MG63 (cell line): Measurements from ENCODE around the gene NLRX1. TPM values are rescaled to one million over a fixed set of nuclear protein-coding genes. Genes with fewer than 3 reads are reported as not detected.
"Not testable (repeated sequence)": the region's sequence is repeated elsewhere in the genome, so short reads cannot be mapped to it uniquely, and the experiment has no call there.

ENCODE experiments used
- DNase-seq: peaks from one replicate; pipeline ENCODE4 v3.0.0-alpha.2; 2020
- H3K27me3 ChIP-seq: fragments of 250-450 bp; sonication (Bioruptor Pico); 2 replicates; pipeline ENCODE4 v1.5.1; 2020; ENCODE audit warnings: mild to moderate bottlenecking, moderate library complexity
- H3K36me3 ChIP-seq: fragments of 250-450 bp; sonication (Bioruptor Pico); 2 replicates; pipeline ENCODE4 v1.5.1; 2020; ENCODE audit warnings: mild to moderate bottlenecking, moderate library complexity
- H3K4me3 ChIP-seq: fragments of 250-450 bp; sonication (Bioruptor Pico); 2 replicates; pipeline ENCODE4 v1.5.1; 2020; ENCODE audit warnings: mild to moderate bottlenecking, moderate library complexity
- H3K9me3 ChIP-seq: fragments of 250-450 bp; sonication (Bioruptor Pico); 2 replicates; pipeline ENCODE4 v1.5.1; 2020; ENCODE audit warnings: mild to moderate bottlenecking, moderate library complexity
- total RNA-seq: library from RNA; depleted of rRNA; stranded (reverse); fragments of >200 nt; shearing (Covaris generic); gene quantifications from 2 replicates; pipeline ENCODE4 v1.2.3, GENCODE V29; 2014; ENCODE audit warnings: low replicate concordance

Gene NLRX1
- total RNA-seq, 1 experiment from 2014 or later, result 16.8 TPM

DNA sequence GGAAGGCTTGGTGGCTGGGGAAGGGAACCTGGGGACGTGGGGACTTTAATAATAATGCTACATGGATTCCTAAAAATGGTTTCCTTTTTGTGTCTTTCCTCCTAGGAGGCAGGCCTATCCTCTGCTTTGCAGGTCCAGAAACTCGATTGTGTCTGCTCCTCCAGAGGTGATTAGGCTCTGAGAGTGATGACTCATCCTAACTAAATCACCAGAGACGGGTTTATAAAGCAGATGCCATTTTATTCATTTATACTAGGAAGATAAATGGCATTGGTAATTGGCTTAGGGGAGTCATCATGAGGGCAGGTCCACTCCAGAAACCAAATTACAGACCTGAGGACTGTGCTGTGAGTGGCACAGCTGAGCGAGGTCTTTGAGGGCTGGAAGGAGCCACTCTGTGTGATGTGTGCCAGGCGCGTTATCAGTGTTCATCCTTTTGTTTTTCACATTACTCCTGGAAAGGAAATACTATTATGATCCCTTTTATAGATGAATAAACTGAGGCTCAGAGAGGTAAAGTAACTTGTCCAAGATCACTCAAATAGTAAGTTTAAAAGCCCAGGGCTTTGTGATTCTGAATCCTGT, 7.1 kb downstream of the NLRX1 start:
- DNase-seq, result no peak
- Histone ChIP-seq H3K36me3 (peaks cover 4% of the 10 kb centered on the region), H3K4me3 (no peak overlapping the region), H3K9me3 (no peaks in the 10 kb centered on the region), H3K27me3 (no peaks in the 10 kb centered on the region)

DNA sequence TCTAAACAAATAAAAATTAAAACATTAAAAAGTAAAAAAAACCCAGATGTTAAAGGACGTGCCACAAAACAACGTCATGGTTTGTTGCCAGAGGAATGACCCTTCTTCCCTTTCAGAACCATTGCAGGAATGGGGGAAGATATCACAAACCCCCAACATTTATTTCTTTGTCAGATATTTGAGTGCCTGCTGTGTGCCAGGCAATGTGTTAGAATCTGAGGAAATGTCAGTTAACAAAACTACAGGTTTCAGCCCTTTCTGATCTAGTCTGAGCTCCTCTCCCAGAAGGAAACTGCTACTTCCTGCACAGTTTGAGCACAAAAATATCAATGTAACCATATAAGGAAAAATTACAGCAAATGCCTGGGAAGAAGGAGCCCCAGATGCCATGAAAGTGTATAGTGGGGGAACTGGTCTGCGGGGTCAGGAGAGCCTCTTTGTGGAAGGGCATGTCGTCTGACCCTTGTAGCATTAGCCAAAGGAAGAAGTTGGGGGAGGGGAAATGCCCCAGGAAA, 9.7 kb downstream of the NLRX1 start:
- no peak overlapping the region for H3K4me3 ChIP-seq
- H3K27me3 ChIP-seq, result no peaks in the 10 kb centered on the region
- H3K9me3 ChIP-seq, result no peaks in the 10 kb centered on the region
- no peak for DNase-seq
- H3K36me3 ChIP-seq, result peaks cover 4% of the 10 kb centered on the region

DNA sequence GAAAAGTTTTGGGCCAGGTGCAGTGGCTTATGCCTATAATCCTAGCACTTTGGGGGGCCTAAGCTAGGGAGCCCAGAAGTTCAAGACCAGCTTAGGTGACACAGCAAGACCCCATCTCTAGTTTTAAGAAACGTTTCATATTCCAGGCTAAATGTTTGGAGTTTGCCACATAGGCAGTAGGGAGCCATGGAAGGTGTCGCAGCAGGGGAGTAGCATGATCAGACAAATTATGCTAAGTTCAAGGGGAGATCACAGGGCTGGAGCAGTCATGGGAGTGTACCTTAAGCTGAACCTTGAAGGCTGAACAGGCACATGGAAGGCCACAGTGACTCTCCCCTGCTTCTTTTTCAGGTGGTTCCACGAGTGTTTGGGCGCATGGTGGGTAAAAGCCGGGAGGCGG, 10.8 kb downstream of the NLRX1 start:
- no peaks in the 10 kb centered on the region for H3K27me3 ChIP-seq
- H3K36me3 ChIP-seq, result peaks cover 4% of the 10 kb centered on the region
- no peaks in the 10 kb centered on the region for H3K9me3 ChIP-seq
- DNase-seq, result no peak
- no peak overlapping the region for H3K4me3 ChIP-seq

DNA sequence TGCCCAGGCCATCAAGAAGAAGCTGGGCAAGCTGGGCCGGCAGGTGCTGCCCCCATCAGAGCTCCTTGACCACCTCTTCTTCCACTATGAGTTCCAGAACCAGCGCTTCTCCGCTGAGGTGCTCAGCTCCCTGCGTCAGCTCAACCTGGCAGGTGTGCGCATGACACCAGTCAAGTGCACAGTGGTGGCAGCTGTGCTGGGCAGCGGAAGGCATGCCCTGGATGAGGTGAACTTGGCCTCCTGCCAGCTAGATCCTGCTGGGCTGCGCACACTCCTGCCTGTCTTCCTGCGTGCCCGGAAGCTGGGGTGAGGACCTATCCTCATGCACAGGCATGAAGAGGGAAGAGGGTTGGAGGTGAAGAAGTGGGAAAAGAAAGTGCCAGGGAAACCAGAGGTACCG, 11.5 kb downstream of the NLRX1 start:
- Histone ChIP-seq H3K4me3 (no peak overlapping the region), H3K9me3 (no peaks in the 10 kb centered on the region), H3K27me3 (no peaks in the 10 kb centered on the region), H3K36me3 (peaks cover 4% of the 10 kb centered on the region)
- DNase-seq, result no peak

DNA sequence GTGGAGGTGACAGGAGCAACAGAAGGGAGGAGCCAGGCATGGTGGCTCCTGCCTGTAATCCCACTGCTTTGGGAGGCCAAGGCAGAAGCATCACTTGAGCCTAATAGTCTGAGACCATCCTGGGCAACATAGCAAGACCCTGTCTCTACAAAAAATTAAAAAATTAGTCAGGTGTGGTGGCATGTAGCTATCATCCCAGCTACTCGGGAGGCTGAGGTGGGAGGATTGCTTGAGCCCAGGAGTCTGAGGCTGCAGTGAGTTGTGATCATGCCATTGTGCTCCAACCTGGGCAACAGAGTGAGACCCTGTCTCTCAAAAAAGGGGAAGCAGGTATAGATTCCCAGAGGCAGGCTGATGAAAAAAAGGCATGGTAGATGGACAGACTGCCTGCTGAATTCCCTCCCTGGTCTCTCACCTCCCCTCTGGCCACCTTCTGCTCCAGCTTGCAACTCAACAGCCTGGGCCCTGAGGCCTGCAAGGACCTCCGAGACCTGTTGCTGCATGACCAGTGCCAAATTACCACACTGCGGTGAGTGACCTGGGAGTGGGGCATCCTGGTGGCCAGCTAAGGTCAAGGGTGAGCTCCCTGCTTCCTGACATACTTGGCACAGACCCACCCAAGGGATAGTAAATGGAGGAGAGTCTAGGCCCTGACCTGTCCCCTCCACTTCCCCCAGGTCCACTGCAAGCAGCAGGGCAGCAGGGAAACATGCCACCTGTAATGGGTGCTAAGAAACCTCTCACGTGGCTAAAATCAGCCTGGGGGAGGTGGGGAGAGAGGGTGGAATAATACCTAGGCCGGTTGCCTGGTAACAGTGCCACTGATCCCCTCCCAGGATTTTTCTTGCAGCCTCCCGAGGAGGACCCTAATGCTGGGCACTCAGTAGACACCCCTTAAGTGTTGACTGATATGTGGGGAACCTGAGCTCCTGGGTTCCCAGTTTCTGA, 12.5 kb downstream of the NLRX1 start:
- DNase-seq, result no peak
- peaks cover 4% of the 10 kb centered on the region for H3K36me3 ChIP-seq
- H3K27me3 ChIP-seq, result no peaks in the 10 kb centered on the region
- H3K4me3 ChIP-seq, result no peak overlapping the region
- H3K9me3 ChIP-seq, result no peaks in the 10 kb centered on the region

DNA sequence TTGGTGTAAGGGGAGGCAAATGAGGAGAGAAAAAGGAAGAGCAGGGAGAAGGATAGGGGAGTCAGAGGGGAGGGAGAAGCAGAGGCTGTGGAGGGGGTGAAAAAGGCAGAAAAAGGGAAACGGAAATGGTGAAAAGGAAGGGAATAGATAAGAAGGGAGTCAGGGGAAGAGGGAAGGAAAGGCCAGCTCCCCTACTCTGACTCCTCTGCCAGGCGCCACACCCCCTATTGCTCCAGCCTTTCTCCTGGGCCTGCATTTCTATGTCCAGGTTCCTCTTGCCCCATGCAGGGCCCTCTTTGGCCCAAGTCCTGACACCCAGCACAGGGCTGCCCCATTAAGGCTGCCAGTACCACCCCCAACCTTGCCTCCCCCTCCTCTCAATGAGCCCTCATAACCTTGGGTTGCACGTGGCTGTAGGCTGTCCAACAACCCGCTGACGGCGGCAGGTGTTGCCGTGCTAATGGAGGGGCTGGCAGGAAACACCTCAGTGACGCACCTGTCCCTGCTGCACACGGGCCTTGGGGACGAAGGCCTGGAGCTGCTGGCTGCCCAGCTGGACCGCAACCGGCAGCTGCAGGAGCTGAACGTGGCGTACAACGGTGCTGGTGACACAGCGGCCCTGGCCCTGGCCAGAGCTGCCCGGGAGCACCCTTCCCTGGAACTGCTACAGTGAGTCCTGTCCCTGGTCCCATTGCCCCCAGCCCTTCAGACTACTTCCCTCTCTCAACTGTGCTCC, 13.3 kb downstream of the NLRX1 start:
- Histone ChIP-seq H3K36me3 (peaks cover 2% of the 10 kb centered on the region), H3K9me3 (no peaks in the 10 kb centered on the region), H3K27me3 (no peaks in the 10 kb centered on the region), H3K4me3 (no peak overlapping the region)
- no peak for DNase-seq

DNA sequence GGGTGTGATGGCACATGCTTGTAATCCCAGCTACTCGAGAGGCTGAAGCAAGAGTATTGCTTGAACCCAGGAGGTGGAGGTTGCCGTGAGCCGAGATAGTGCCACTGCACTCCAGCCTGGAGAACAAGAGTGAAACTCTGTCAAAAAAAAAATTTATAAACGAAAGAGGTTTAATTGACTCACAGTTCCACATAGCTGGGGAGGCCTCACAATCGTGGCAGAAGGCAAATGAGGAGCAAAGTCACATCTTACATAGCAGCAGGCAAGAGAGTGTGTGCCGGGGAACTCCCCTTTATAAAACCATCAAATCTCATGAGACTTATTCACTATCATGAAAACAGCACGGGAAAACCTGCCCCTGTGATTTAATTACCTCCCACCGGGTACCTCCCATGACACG, 15.9 kb downstream of the NLRX1 start:
- not testable (repeated sequence) for H3K9me3 ChIP-seq

DNA sequence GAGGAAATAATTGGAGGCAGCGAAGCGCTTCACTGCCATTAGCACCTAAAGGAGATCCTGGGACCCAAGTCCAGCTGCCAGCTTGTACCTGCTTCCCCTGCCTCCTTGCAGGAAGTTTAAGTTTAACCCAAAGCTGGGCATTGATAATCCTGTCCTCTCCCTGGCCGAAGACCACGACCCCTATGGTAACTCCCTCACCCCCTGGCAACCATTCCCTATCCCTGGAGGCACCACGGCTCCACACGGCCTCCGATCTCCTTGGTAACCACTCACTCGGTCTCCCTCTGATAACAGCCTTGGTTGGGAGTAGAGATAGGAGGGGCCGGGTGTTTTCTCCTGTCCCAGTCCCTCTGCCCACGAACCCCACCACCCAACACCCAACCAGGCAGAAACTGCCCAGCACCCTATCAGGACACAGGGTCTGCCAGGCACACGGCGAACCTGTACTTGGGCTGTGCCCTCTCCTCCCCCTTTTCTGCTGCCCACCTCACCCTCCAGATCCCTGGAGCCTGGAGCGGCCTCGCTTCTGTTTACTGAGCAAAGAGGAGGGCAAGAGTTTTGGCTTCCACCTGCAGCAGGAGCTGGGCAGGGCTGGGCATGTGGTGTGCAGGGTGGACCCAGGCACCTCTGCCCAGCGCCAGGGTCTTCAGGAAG, 17.6 kb downstream of the NLRX1 start:
- DNase-seq, result no peak
- no peaks in the 10 kb centered on the region for H3K36me3 ChIP-seq
- no peak overlapping the region for H3K4me3 ChIP-seq
- H3K27me3 ChIP-seq, result no peaks in the 10 kb centered on the region
- no peaks in the 10 kb centered on the region for H3K9me3 ChIP-seq

More for the DNA sequence above, 15.9 kb downstream of the NLRX1 start:
- H3K4me3 ChIP-seq, DNase-seq, H3K27me3 ChIP-seq, H3K36me3 ChIP-seq: not testable (repeated sequence)

DNA sequence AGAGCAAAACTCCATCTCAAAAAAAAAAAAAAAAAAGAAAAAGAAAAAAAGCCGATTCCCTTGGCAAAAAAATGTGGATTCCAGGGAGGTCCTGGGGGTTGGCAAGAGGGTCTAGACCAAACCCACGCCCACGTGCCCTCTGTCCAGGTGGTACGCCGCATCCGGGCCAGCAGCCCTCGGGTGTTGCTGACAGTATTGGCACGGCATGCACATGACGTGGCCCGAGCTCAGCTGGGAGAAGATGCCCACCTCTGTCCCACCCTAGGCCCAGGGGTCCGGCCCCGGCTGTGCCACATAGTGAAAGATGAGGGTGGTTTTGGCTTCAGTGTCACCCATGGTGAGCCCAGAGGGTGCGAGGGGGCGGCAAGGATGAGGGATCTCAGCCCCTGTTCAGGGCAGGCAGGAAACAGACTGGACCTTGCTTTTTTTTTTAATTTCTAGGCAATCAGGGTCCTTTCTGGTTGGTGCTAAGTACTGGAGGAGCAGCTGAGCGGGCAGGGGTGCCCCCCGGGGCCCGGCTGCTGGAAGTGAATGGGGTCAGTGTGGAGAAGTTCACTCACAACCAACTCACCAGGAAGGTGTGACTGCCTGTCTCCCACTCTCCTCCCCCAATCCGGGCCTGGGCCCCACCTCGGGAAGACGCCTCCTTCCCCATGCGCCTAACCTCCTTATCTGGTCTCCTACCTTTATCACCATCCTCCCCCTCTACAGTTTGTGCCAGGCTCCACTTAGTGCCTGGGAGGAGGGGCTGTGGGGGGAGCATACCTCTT, 18.8 kb downstream of the NLRX1 start:
- H3K36me3 ChIP-seq, result no peaks in the 10 kb centered on the region
- no peaks in the 10 kb centered on the region for H3K9me3 ChIP-seq
- no peak for DNase-seq
- no peak overlapping the region for H3K4me3 ChIP-seq
- H3K27me3 ChIP-seq, result no peaks in the 10 kb centered on the region

DNA sequence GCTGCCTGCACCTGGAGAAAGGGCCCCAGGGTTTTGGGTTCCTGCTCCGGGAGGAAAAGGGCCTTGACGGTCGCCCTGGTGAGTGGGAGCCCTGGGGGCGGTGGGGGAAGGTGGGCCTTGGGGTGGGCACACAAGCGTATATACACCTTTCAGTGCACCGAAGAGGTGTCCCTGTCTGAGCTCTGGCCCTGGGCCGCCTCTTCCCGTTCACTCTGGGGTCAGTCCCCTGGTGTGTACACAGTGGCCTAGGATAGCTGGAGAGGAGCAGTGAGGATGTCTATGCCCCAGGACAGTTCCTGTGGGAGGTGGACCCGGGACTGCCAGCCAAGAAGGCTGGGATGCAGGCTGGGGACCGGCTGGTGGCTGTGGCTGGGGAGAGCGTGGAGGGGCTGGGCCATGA, 19.5 kb downstream of the NLRX1 start:
- Histone ChIP-seq H3K27me3 (no peaks in the 10 kb centered on the region), H3K4me3 (no peak overlapping the region), H3K36me3 (no peaks in the 10 kb centered on the region), H3K9me3 (no peaks in the 10 kb centered on the region)
- no peak for DNase-seq

DNA sequence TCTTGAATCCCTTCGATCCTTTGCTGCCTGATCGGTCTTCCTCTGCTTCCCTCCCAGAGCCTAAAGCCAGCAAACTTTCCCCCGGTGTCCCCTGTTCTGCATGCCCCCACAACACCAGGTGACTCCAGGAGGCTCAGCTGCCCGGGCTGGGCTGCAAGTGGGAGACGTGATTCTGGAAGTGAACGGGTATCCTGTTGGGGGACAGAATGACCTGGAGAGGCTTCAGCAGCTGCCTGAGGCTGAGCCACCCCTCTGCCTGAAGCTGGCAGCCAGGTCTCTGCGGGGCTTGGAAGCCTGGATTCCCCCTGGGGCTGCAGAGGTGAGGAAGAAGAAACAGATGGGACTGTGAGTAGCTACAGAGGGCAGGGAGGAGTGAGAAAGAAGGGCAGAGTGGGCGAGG, 20.4 kb downstream of the NLRX1 start:
- DNase-seq, result no peak
- Histone ChIP-seq H3K4me3 (no peak overlapping the region), H3K9me3 (no peaks in the 10 kb centered on the region), H3K27me3 (no peaks in the 10 kb centered on the region), H3K36me3 (no peaks in the 10 kb centered on the region)

DNA sequence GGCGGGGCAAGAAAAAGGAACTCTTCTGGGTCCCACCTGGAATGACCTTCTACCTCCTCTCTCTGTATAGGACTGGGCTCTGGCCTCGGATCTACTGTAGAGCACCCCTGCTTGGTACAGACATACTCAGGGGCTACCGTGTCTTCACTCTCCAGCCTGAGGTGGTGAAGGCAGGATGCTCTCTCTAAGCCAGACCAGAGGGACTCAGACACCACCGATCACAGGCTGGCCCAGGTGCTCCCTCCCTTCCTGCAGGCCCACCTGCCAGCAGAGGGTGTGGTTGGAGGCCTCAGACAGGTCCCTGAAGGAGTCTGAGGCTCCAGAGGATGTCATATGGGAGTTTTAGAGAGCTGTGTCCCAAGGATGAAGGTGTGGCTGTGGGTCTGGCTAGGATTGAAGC, 20.9 kb downstream of the NLRX1 start:
- no peaks in the 10 kb centered on the region for H3K9me3 ChIP-seq
- no peaks in the 10 kb centered on the region for H3K36me3 ChIP-seq
- no peak overlapping the region for H3K4me3 ChIP-seq
- DNase-seq, result no peak
- no peaks in the 10 kb centered on the region for H3K27me3 ChIP-seq

DNA sequence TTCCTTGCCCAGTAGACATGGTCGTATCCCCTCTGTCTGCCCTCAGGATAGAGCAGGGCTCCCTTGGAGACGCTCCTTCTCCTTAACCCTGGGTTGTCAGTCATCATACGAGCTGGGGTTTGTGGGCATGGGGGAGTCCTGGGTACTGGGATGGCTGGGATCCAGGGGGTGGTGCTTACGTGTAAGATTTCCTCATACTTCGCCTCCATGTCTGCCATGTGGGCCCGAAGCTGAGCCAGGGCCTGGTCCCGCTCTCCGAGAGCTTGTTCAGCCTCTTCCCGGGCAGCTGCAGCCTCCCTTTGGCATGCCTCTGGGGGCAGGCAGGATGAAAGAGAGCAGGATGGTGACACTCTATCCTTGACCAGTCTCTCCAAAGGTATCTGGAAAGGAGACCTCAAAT, 22.0 kb downstream of the NLRX1 start:
- no peak for DNase-seq
- Histone ChIP-seq H3K27me3 (no peaks in the 10 kb centered on the region), H3K4me3 (no peak overlapping the region), H3K36me3 (no peaks in the 10 kb centered on the region), H3K9me3 (no peaks in the 10 kb centered on the region)

DNA sequence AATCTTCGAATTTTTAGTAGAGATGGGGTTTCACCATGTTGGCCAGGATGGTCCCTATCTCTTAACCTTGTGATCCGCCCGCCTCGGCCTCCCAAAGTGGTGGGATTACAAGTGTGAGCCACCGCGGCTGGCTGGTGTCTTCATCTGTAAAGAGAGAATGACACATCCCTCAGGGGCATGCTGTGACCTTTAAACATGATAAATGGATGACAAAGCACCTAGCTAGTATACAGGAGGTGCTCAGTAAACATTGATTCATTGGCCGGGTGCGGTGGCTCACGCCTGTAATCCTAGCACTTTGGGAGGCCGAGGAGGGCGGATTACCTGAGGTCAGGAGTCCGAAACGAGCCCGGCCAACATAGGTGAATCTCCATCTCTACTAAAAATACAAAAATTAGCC, 22.7 kb downstream of the NLRX1 start:
- not testable (repeated sequence) for H3K9me3 ChIP-seq, H3K4me3 ChIP-seq, DNase-seq, H3K27me3 ChIP-seq, H3K36me3 ChIP-seq

DNA sequence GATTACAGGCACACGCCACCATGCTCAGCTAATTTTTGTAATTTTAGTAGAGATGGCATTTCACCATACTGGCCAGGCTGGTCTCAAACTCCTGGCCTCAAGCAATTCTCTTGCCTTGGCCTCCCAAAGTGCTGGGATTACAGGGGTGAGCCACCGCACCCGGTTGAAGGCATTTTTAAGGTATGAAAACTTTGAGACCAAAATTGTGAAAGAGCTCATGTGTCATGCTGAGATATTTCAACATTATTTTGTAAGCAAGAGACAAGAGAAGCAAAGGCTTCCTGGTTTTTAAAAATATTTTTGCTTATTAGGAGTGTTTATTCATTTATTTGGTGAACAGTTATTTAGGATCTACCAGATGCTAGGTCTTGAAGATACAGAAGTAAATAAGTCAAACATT, 23.6 kb downstream of the NLRX1 start:
- Histone ChIP-seq H3K27me3 (no peaks in the 10 kb centered on the region), H3K36me3 (no peaks in the 10 kb centered on the region), H3K9me3 (no peaks in the 10 kb centered on the region), H3K4me3 (no peak overlapping the region)
- DNase-seq, result no peak

DNA sequence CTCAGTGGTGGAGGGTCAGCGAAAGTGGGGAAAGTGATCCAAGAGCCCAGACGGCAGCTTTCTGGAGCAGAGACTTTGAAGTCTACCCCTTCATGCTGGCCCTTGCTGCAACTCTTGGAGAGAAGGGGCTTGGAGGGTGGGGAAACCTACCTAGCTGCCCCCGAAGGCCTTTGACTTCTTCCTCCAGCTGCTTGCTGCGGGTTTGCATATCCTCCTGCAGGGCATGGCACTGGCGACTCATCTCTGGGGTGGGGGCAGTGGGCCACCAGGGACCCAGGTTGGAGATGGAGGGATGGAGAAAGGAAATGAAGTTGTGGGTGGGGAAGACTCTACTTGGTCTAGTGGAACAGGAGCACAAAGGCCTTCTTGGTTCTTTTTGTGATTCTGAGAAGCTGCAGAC, 24.5 kb downstream of the NLRX1 start:
- H3K36me3 ChIP-seq, result no peaks in the 10 kb centered on the region
- no peaks in the 10 kb centered on the region for H3K9me3 ChIP-seq
- H3K4me3 ChIP-seq, result no peak overlapping the region
- no peaks in the 10 kb centered on the region for H3K27me3 ChIP-seq
- no peak for DNase-seq
